Spleen (tissue), 7 donors: ENCODE data around the gene SIGLEC1.

Source experiments
- CTCF ChIP-seq, 11 experiments: fragments of 200-600 bp in 7 of 11; fragments of 450-650 bp in 4 of 11; sonication (generic) in 4 of 11; IDR thresholded peaks in 8 of 11; conservative IDR thresholded peaks in 3 of 11; 1 replicate in 7 of 11; 2 replicates in 4 of 11; pipeline versions ENCODE4 v1.4.0 to v1.8.0; 2016 to 2021; ENCODE audit warnings: antibody characterized with exemption in 11 of 11, inconsistent platforms in 4 of 11, mild to moderate bottlenecking in 1 of 11
- POLR2A ChIP-seq, 3 donors: fragments of 450-650 bp; IDR thresholded peaks; one replicate each; pipeline ENCODE4 v1.5.1; 2017; ENCODE audit warnings: antibody characterized with exemption in 3 of 3, mild to moderate bottlenecking in 1 of 3
- donor health status: DM: no; HTN: no; CAD: no; lungs with moderate emphysema.
- donor health status: DM: no; HTN: no; CAD: no.
- donor health status: DM: no; HTN: no; CAD: no.

GRCh38 chr20:3696745-3697587, 15.4 kb downstream of the SIGLEC1 start:
- TF ChIP-seq CTCF (IDR thresholded peaks at IDR 0.05 in 8 of 11, conservative IDR thresholded peaks at IDR 0.05 in 3 of 11): no peak
- no peak for TF ChIP-seq POLR2A (IDR thresholded peaks at IDR 0.05)
